ENCODE measurements around the gene C2orf92.

Gene C2orf92

GRCh38 chr2:97716695-97717612, 47.4 kb downstream of the C2orf92 start:
- H3K4me3 ChIP-seq (ENCODE audit: low read depth, low read length) = no peak overlapping the region
- no peaks in the 10 kb centered on the region for H3K36me3 ChIP-seq (ENCODE audit: control insufficient read depth in 2 of 2, insufficient read depth in 1 of 2, low read length in 2 of 2)
- H3K4me1 ChIP-seq (ENCODE audit: control insufficient read depth, insufficient read depth, low read length) = no peaks in the 10 kb centered on the region
- H3K27ac ChIP-seq (ENCODE audit: extremely low read depth, low read depth, low read length) = no peak overlapping the region
- ChIA-PET CTCF (interaction anchor here (1.7 kb wide), 1 partner anchor 17 kb away, joined by 4 read pairs; no protein-coding TSS in a partner anchor), POLR2A (no interaction called here)
- no peaks in the 10 kb centered on the region for H3K9me3 ChIP-seq (ENCODE audit: control insufficient read depth, insufficient read depth, low read depth, low read length)
- TF ChIP-seq ZNF18 (tag by site-specific recombination; IDR thresholded peaks at IDR 0.05) (no peak), ZNF26 (tag by site-specific recombination; IDR thresholded peaks at IDR 0.05) (no peak), ZNF274 (IDR thresholded peaks at IDR 0.05; ENCODE audit: low read length) (no peak), ZNF274 (tag by site-specific recombination; IDR thresholded peaks at IDR 0.05; ENCODE audit: borderline replicate concordance) (no peak), ZNF560 (tag by site-specific recombination; IDR thresholded peaks at IDR 0.05; ENCODE audit: borderline replicate concordance) (no peak), ZNF155 (tag by site-specific recombination; IDR thresholded peaks at IDR 0.05) (no peak), ZNF138 (tag by site-specific recombination; IDR thresholded peaks at IDR 0.05; ENCODE audit: borderline replicate concordance) (no peak), ZFHX2 (tag by site-specific recombination; conservative IDR thresholded peaks at IDR 0.05) (no peak)

GRCh38 chr2:97717613-97717995, 48.1 kb downstream of the C2orf92 start:
- H3K36me3 ChIP-seq (ENCODE audit: control insufficient read depth in 2 of 2, insufficient read depth in 1 of 2, low read length in 2 of 2) = no peaks in the 10 kb centered on the region
- no peaks in the 10 kb centered on the region for H3K9me3 ChIP-seq (ENCODE audit: control insufficient read depth, insufficient read depth, low read depth, low read length)
- no peak overlapping the region for H3K27ac ChIP-seq (ENCODE audit: extremely low read depth, low read depth, low read length)
- no peak overlapping the region for H3K4me3 ChIP-seq (ENCODE audit: low read depth, low read length)
- H3K4me1 ChIP-seq (ENCODE audit: control insufficient read depth, insufficient read depth, low read length) = no peaks in the 10 kb centered on the region
- CTCF ChIA-PET = interaction anchor here (1.7 kb wide), 1 partner anchor 17 kb away, joined by 4 read pairs; no protein-coding TSS in a partner anchor
- POLR2A ChIA-PET = no interaction called here
- TF ChIP-seq YY1 (tag by site-specific recombination; IDR thresholded peaks at IDR 0.05) (no peak), ZBTB6 (tag by site-specific recombination; IDR thresholded peaks at IDR 0.05) (no peak), ZNF248 (tag by site-specific recombination; IDR thresholded peaks at IDR 0.05) (no peak), ZBTB7A (tag by site-specific recombination; IDR thresholded peaks at IDR 0.05; ENCODE audit: low read depth) (no peak), ZNF488 (tag by site-specific recombination; IDR thresholded peaks at IDR 0.05) (no peak), ZSCAN30 (tag by site-specific recombination; IDR thresholded peaks at IDR 0.05) (no peak), KLF7 (tag by site-specific recombination; IDR thresholded peaks at IDR 0.05; ENCODE audit: borderline replicate concordance) (no peak), ZFP41 (tag by site-specific recombination; IDR thresholded peaks at IDR 0.05; ENCODE audit: borderline replicate concordance) (no peak), ZNF302 (tag by site-specific recombination; IDR thresholded peaks at IDR 0.05; ENCODE audit: low read depth) (no peak), ZNF362 (tag by site-specific recombination; IDR thresholded peaks at IDR 0.05) (no peak), ZNF558 (tag by site-specific recombination; IDR thresholded peaks at IDR 0.05) (no peak), ZNF112 (tag by site-specific recombination; IDR thresholded peaks at IDR 0.05) (no peak)
